Prostate gland (tissue), 2 donors: ENCODE results near the gene CACNG7. TPM values are rescaled to one million over a fixed set of nuclear protein-coding genes. Genes with fewer than 3 reads are reported as not detected.

Source experiments
- DNase-seq: peaks from one replicate; pipeline ENCODE4 v3.0.0-alpha.2; 2019; ENCODE audit warnings: low spot score
- H3K27ac ChIP-seq, 2 donors: fragments of 200-600 bp; sonication (generic); 2 replicates each; pipeline ENCODE4 v1.5.1; 2017 to 2019
- H3K27me3 ChIP-seq: fragments of 200-600 bp; sonication (generic); replicated peaks from 2 replicates; pipeline ENCODE4 v1.5.1; 2019; ENCODE audit not compliant: insufficient read depth
- H3K36me3 ChIP-seq, 2 donors: fragments of 200-600 bp; sonication (generic); 1 replicate in 1 of 2; 2 replicates in 1 of 2; pipeline versions ENCODE4 v1.5.1 to v1.8.1; 2017 to 2019
- H3K4me1 ChIP-seq: fragments of 200-600 bp; sonication (generic); replicated peaks from 2 replicates; pipeline ENCODE4 v1.5.1; 2019
- H3K4me3 ChIP-seq, 2 donors: fragments of 200-600 bp; sonication (generic); 2 replicates each; pipeline ENCODE4 v1.5.1; 2017 to 2019
- H3K9me3 ChIP-seq: fragments of 200-600 bp; sonication (generic); 2 replicates; pipeline ENCODE4 v1.5.1; 2017
- POLR2A ChIP-seq: fragments of 450-650 bp; IDR thresholded peaks from one replicate; pipeline ENCODE4 v1.6.1; 2016; ENCODE audit warnings: antibody characterized with exemption, mild to moderate bottlenecking
- POLR2AphosphoS5 ChIP-seq: sonication (generic); formaldehyde crosslinking; IDR thresholded peaks from one replicate; pipeline ENCODE4 v1.6.1; 2017; ENCODE audit warnings: antibody characterized with exemption
- WGBS: methylation state at CpG from one replicate; pipeline ENCODE4 v1.1.5; 2018; 5-methylcytosine and 5-hydroxymethylcytosine counted together
- intact Hi-C: fragments of 100-400 bp; cut with DNase I; formaldehyde crosslinking; loops from one replicate; pipeline ENCODE4 v1.14.2; 2022
- microRNA counts, 2 donors: library from miRNA; unstranded; fragments of <30 nt; microRNA quantifications; one replicate each; lab custom pipeline; 2016 to 2017
- total RNA-seq, 2 donors: library from RNA; depleted of rRNA; stranded (reverse); fragments of >200 nt; gene quantifications; one replicate each; pipeline ENCODE4 v1.1.0, GENCODE V29; 2016
- TF ChIP-seq, protein P1 (sequence below), 4 experiments: fragments of 200-600 bp in 2 of 4; fragments of 450-650 bp in 2 of 4; sonication (generic) in 2 of 4; IDR thresholded peaks; 1 replicate in 3 of 4; 2 replicates in 1 of 4; pipeline ENCODE4 v1.5.1; 2016 to 2019; ENCODE audit warnings: antibody characterized with exemption in 4 of 4, mild to moderate bottlenecking in 2 of 4, moderate library complexity in 2 of 4

CACNG7 gene
- total RNA-seq, 2 donors from 2014 or later: not detected

- no peaks in the 10 kb centered on the region for H3K4me1 ChIP-seq
- H3K27ac ChIP-seq: no peak overlapping the region
- intact Hi-C loops: no loop called here
- no peak for TF ChIP-seq POLR2AphosphoS5
- TF ChIP-seq, protein P1, sequence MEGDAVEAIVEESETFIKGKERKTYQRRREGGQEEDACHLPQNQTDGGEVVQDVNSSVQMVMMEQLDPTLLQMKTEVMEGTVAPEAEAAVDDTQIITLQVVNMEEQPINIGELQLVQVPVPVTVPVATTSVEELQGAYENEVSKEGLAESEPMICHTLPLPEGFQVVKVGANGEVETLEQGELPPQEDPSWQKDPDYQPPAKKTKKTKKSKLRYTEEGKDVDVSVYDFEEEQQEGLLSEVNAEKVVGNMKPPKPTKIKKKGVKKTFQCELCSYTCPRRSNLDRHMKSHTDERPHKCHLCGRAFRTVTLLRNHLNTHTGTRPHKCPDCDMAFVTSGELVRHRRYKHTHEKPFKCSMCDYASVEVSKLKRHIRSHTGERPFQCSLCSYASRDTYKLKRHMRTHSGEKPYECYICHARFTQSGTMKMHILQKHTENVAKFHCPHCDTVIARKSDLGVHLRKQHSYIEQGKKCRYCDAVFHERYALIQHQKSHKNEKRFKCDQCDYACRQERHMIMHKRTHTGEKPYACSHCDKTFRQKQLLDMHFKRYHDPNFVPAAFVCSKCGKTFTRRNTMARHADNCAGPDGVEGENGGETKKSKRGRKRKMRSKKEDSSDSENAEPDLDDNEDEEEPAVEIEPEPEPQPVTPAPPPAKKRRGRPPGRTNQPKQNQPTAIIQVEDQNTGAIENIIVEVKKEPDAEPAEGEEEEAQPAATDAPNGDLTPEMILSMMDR (IDR thresholded peaks at IDR 0.05): no peak
- TF ChIP-seq POLR2A: no peak
- no peaks in the 10 kb centered on the region for H3K9me3 ChIP-seq
- DNase-seq: no peak
- H3K36me3 ChIP-seq: no peaks in the 10 kb centered on the region
- WGBS: 79% methylated on average over 9 of the region's 9 CpGs
- H3K27me3 ChIP-seq: peaks cover 20% of the 10 kb centered on the region
- no peak overlapping the region for H3K4me3 ChIP-seq
Observed at GRCh38 chr19:53992211-53992610, 83.1 kb downstream of the CACNG7 start.

DNA sequence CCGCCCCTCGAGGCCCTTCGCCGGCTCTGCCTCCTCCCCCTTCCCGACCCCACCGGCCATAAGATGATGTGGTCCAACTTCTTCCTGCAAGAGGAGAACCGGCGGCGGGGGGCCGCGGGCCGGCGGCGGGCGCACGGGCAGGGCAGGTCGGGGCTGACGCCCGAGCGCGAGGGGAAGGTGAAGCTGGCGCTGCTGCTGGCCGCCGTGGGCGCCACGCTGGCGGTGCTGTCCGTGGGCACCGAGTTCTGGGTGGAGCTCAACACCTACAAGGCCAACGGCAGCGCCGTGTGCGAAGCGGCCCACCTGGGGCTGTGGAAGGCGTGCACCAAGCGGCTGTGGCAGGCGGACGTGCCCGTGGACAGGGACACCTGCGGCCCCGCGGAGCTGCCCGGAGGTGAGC lies 83.7 kb downstream of the CACNG7 start:
- Histone ChIP-seq H3K9me3 (no peaks in the 10 kb centered on the region), H3K27ac (no peak overlapping the region), H3K27me3 (peaks cover 20% of the 10 kb centered on the region), H3K36me3 (no peaks in the 10 kb centered on the region), H3K4me3 (no peak overlapping the region), H3K4me1 (no peaks in the 10 kb centered on the region)
- TF ChIP-seq POLR2A (no peak), POLR2AphosphoS5 (no peak)
- TF ChIP-seq, protein P1 (IDR thresholded peaks at IDR 0.05): no peak
- no peak for DNase-seq
- WGBS: 30% methylated on average over 27 of the region's 43 CpGs
- intact Hi-C loops: no loop called here

DNA sequence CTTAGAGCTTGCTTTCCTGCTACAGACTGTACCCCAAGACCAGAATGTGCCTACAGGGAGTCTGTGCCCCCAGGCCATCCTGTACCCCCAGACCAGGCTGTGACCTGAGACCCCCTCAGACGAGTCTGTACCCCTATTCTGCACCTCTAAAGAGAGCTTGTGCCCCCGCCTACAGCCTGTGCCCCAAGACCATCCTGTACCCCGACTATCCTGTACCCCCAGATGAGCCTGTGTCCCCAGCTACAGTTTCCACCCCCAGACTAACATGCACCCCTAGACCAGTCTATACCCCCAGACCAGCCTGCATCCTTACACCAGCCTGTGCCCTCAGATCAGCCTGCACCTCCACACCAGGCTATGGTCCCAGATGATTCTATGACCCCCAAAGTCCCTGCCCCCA lies 84.4 kb downstream of the CACNG7 start:
- H3K4me3 ChIP-seq: no peak overlapping the region
- H3K4me1 ChIP-seq: no peaks in the 10 kb centered on the region
- no peaks in the 10 kb centered on the region for H3K36me3 ChIP-seq
- intact Hi-C loops: no loop called here
- peaks cover 20% of the 10 kb centered on the region for H3K27me3 ChIP-seq
- no peaks in the 10 kb centered on the region for H3K9me3 ChIP-seq
- DNase-seq: no peak
- TF ChIP-seq POLR2AphosphoS5 (no peak), POLR2A (no peak)
- TF ChIP-seq, protein P1 (IDR thresholded peaks at IDR 0.05): no peak
- H3K27ac ChIP-seq: no peak overlapping the region
- WGBS: 75% methylated on average over 3 of the region's 3 CpGs

MicroRNAs within 50 kb of the gene (microRNA counts, 767-probe panel; counts per million panel counts)
- 0 to 431 counts per million in 2 donors for microRNA hsa-miR-935 (lab: Ali Mortazavi, UCI)

Other genes starting within 250 kb of the CACNG7 start
- gene NLRP12, start 85.0 kb upstream of the CACNG7 start, total RNA-seq: under 1 TPM in 1 of 2 donors, not detected in 1; 0.97 TPM
- gene MYADM, start 41.4 kb upstream of the CACNG7 start, total RNA-seq: 10 to 100 TPM; 56.4 to 96.3 TPM
- under 1 TPM in 1 of 2 donors, not detected in 1; 0.97 TPM for gene PRKCG, start 27.1 kb upstream of the CACNG7 start, total RNA-seq
- under 1 TPM in 1 of 2 donors, not detected in 1; 0.51 TPM for gene CACNG8, start 53.7 kb downstream of the CACNG7 start, total RNA-seq
- gene CACNG6, start 82.4 kb downstream of the CACNG7 start, total RNA-seq: 1 to 10 TPM in 1 of 2 donors, not detected in 1; 2.3 TPM
- 1 to 10 TPM in 1 of 2 donors, not detected in 1; 1.6 TPM for gene VSTM1, start 154.6 kb downstream of the CACNG7 start, total RNA-seq
- gene TARM1, start 172.1 kb downstream of the CACNG7 start, total RNA-seq: 1 to 10 TPM in 1 of 2 donors, not detected in 1; 1.6 TPM
- gene OSCAR, start 191.5 kb downstream of the CACNG7 start, total RNA-seq: 1 to 10 TPM in 1 of 2 donors, under 1 TPM in 1; 0.23 to 1.6 TPM
- 10 to 100 TPM; 39.4 to 48.5 TPM for gene NDUFA3, start 193.6 kb downstream of the CACNG7 start, total RNA-seq
- gene TFPT, start 206.4 kb downstream of the CACNG7 start, total RNA-seq: 10 to 100 TPM; 30.7 to 52.0 TPM
- 10 to 100 TPM; 50.7 to 71.6 TPM for gene PRPF31, start 206.5 kb downstream of the CACNG7 start, total RNA-seq
- gene CNOT3, start 228.5 kb downstream of the CACNG7 start, total RNA-seq: 10 to 100 TPM; 22.8 to 54.4 TPM